ENCODE data around the gene ELMO1.

The ELMO1 gene

DNA sequence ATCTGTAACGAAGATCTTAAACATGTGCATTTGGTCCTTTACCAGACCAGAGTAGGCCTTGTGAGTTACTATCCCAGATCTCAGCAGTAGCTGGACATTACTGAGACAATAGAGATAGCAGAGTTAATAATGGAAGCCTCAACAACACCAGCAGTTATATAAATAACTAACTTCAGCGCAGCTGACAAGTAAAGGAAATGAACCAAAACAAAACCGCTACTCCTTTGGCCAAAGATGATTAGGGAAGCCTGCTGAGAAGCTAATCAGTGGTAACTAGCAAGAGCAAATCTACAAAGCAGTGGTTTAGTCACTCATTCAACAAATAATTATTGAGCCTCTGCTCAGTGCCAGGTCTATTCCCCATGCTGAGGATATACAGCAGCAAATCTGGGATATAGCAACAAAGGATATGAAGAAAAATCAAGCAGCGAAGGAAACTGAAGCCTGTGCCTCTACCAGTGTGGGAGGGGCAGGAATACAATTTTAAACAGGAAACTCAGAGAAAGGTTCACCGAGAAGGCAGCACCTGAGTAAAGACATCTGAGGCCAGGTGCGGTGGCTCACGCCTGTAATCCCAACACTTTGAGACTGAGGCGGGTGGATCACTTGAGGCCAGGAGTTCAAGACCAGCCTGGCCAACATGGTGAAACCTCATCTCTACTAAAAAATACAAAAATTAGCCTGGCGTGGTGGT, 103.6 kb downstream of the ELMO1 start:
- no peak for DNase-seq

DNA sequence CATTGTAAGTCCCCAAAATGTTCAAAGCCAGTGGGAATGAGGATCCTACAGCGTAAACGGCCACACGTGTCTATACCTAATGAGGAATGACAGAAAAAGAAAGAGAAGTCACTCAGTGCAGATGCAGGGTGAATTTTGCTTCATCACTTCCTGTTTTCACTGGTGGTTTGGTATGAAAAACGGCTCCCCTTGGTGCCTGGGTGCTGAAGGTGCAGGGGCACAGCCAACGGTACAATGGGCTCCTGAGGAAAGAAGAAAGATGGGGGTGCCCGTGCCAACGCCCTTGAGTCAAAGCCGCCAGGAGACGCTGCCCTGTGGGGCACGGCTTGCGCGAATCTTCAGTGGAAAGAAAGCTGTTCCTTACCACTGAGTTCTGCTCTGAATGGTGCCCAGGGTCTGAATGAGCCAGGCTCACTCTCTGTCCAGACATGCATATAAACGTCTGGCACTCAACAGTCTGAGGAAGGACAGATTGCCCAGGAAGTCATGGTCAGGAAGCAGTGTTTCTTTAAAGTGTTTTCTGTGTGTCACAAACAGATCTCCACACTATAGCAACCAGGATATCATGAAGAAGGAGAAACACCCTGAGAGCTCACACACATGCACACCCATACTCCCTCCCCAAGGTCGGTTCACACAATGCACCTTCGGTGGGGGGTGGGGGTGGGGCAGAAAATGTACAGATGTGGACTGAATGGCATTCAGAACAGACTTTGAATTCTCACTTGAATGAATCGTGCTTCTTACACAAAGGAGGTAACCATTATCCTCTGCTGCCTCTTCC, 105.8 kb downstream of the ELMO1 start:
- no peak for DNase-seq

DNA sequence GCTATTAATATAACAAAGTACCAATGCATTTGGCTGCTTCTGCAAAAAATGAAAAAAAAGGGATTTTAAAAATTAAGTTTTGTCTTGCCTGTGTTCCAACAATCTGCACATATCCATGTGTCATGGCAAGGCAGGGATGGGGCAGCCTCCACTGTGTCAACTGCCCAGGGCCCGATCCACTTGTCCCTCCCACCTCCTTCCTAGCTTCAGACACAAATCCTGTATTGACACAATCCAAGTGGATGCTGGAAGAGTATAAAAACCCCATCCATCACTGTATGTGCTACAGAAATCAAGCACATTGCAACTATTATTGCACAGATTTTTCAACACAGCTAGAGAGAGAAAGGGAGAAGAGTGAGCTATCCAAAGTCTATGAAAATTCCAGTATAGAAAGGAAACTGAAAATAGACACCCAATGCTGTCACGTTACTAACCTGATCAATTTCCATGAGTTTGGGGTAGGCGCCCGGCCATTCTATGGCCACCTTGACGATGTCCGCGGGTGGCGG, 106.4 kb downstream of the ELMO1 start:
- no peak for DNase-seq

DNA sequence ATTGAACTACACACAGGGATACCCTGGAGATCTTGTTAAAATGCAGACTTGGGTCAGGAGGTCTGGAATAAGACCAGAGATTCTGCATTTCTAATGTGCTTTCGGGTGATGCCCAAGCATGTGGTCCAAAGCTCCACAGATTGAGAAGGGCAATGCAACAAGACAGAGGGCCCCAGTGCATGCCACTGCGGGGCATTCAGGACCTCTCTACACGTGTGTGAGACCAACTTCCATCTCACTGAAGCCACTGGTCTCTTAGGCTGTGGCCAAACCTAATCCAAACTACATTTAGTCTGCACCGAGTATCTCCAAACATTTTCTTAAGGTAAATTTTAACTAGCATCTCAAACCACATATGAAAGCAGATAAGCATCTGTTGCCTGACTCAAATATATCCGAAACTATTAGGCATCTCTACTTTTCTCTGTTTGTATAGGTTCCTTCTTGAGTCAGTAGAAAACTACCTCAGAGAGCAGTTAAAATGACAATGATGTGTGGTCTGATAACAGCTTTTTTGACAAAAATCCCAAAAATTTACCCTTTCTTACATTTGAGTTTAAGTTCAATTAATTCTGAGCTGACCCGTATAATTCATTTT, 107.5 kb downstream of the ELMO1 start:
- no peak for DNase-seq

DNA sequence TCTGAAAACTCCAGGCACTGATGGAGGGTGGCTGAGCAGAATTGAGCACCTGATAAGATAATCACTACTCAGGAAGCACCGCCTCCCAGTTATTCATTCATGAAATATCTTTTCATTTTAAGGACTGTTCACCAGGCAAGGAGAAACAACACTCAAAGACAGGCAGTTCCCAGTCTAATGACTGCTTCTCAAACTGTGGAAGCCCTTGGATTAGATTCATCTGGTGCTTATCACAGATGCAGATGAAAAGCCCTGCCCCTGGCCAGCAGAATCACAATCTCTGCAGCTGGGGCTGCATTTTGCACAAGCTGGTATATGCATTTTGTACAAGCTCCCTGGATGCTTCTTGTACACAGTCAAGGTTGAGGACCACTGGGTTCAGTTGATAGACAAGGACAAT, 109.7 kb downstream of the ELMO1 start:
- DNase-seq, result no peak

DNA sequence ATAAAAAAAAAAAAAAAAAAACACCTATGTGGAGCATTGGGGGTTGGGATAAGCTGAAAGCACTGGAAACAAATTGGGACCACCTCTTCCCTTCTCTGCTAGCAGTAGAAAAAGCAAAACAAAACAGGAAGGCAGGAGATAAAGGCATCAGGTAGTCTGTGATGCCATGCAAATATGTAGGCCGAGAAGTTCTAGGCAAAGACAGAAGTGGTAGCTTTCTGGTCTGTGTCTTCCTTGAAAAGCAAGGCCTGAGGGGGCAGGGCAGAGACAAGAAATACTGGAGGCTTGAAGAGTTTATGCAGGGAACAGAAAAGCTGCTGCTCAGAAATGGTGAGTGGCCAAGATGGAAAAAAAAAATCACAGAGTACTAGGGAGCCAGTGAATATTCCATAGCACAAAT, 111.1 kb downstream of the ELMO1 start:
- DNase-seq, result no peak

DNA sequence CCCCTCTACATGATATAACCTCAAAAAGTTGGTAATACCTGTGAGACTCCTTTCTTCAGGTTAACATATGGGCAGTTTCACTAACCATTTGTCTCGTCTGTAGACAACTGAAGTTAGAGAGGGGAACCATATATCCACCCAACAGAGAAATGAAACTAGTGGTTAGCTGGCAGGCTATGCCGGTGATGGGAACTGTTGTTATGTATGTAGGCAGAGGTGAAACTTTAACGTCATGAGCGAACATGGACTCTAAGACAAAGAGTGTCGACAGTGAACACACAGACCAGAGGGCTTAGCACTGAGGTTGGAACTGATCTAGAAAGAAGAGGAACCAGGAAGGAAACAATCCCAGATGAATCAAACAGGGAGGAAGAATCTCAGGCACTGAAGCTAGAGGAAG, 112.4 kb downstream of the ELMO1 start:
- DNase-seq, result no peak

DNA sequence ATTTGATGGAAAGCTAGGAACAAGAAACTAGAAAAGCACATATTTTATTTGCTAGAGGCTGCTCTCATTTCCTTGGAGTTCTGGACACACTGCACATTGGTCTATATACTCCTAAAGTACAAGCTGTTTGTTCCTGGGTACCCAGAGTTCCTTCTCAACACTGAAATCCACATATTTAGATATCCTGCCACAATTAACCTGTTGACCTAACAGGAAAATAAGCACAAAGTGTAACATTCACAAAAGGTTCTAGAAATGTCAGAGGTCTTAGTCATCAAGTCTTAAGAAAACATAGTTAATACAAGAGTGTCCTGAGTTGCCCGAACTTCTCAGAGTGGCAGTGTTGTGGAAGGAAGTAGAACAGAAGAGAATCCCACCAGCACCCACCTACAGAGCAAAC, 115.6 kb downstream of the ELMO1 start:
- no peak for DNase-seq

DNA sequence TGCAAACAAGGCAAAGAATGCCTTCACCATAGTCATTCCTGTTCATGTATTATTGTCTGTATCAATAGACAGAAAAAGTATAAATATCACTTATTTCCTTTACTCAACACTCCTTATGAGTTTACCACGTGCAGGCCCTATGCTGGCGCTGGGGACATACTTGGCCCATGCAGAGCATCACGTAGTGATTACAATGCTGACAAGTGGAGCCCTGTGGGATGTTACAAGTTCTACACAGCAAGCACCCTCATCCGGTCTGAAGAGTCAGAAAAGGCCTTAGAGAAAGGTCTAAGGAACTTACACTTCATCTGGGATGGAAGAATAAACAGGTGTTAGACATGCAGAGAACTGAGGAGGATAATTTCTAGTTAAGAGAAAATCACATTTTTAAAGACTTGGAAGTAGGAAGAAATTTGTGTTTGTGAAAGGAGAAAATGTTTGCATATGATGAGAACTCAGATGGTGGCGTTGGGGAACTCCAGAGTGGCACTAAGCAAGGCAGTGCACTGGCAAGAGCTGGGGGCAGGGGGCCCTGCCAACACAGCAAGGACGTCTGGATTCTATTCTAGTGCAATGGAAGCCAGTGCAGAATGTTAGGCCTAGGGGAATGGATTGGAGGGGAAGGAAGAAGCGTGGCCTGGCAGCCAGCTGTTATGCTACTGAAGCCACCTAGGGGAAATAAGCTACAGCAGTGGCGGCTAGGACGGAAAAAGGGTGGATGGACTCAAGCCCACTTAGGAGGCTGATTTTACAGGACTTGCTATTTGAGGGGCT, 116.2 kb downstream of the ELMO1 start:
- no peak for DNase-seq

DNA sequence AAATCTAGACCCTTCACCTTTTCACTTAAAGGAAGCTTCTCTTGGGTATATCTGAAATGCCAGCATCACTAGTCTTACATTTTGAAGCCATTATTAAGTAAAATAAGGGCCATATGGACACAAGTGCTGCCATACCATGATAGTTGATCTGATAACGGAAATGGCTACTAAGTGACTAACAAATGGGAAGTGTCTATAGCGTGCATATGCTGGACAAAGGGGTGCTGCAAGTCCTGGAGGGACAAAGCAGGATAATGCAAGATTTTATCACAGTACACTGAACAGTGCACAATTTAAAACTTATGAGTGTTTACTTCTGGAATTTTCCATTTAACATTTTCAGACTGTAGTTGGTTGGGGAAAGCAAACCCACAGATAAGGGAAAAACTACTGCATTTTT, 117.9 kb downstream of the ELMO1 start:
- no peak for DNase-seq

DNA sequence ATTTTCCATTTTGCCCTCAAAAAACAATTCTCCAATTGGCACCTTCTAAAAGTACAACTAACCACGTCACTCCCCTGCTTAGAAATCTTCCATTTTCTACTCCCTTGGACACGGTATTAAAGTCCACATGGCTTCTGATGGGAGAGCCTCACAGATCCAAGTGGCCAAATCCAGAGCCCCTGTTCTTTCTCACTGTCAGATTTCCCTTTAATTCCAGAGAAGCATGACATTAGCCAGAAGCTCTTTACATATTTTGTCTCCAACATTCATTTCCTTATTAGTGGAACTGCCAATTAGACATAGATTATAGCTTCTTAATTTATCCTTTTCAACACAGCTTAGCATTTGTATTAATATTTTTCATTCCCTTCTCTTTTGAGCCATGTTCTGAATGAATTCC, 118.7 kb downstream of the ELMO1 start:
- DNase-seq, result no peak

DNA sequence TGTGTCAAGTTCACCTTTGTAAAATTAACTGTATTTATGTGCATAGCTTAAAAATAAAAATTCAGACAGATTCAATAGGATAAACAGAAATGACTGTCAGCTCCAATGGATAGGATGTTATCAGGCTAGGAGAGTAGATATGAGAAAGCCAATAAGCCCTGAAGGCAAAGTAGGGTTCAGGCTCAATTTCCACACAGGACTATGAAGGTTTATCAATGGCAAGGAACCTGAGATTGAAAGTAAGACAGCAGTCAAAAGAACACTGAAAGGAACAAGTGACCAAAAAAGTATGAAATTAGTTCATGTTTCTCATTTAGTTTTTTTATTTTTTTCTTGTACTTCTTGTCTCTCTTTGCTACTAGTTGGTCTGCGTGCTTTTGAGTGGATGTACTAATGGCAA, 121.4 kb downstream of the ELMO1 start:
- DNase-seq, result no peak

DNA sequence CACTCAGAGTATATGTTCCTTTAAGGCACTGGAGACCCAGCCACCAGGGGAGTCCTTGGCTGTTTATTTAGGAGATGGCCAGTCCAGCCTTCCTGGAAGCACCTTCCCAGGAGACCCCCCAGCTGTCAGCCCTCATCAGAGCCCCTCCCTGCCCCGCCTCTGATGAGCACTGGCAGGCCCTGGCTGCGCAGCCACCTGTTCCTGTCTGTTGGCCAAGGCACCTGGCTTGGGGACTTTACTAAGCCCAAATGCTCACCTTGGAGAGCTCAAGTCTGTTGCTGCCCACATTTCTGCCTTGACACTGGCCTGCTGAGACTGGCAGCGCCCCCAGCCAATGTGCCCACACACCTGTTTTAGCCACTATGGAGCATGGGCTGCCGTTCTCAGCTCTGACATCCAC, 124.7 kb downstream of the ELMO1 start:
- no peak for DNase-seq

DNA sequence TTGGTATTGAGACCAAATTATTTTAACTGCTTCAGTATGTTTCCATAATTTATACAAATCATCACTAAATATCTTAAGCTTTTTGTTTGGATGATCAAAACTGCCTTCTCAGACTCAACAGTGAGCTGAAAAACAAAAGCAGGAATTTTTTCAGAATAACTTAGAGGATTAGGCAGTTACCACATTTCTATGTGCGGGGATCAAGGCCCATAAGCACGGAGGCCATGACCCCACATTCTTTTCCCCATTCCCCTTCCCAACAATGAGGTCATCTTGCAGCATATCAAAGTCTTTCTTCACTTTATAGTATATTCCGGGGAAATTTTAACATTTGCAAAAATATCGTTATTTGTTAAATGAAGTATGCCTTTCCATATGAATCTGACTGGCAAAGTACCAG, 125.8 kb downstream of the ELMO1 start:
- DNase-seq, result no peak

DNA sequence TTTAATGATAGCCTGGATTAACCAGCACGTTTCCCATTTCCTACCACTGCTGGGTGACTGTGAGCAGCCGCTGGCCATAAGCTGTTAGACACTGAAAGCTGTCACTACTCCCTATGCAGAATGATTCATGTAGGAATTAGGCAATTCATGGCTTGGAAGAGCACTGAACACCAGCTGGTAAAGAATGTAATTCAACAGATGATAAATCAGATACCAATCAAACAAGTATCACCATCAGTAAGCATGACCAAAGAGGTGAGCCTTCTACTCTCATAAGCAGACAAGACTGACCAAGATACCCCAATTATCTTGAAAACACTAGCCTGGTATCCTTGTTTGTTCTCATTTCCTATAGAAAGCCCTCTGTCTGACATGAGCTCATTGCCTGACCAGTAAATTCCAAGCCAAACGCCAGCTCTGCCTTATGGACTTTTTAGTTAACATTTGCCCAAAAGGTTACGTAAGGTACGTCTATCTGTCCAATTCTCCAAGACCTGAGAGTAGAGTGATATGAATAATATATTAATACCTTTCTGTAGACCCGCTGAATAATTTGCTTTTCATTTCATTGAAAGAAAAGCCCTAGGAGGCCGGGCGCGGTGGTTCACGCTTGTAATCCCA, 127.7 kb downstream of the ELMO1 start:
- DNase-seq, result no peak

DNA sequence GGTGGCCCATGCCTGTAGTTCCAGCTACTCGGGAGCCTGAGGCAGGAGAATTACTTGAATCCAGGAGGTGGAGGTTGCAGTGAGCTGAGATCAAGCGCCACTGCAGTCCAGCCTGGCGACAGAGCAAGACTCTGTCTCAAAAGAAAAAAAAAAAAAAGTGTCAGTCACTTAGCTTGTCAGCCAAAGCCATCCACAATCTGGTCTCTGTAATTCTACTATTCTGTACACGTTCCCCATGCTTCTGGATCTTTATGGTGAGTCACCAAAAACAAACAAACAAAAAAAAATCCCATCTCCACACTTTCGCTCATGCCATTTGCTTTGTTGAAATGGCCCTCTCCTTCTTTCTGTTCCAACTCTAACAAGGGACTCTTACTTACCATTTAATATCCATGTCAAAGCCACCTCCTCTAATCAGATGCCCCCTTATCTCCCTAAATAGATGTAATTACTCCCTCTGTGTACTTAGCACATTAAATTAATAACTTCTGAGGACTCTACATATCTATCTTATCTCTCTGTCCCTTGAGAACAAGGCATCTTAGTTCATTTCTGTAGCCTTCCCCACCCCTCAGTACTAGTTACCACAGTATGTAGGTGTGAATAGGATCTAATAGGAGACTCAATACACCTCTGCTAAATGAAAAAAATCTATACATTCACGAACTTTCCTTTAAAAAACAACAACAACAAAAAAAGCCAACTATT, 128.4 kb downstream of the ELMO1 start:
- DNase-seq, result no peak

DNA sequence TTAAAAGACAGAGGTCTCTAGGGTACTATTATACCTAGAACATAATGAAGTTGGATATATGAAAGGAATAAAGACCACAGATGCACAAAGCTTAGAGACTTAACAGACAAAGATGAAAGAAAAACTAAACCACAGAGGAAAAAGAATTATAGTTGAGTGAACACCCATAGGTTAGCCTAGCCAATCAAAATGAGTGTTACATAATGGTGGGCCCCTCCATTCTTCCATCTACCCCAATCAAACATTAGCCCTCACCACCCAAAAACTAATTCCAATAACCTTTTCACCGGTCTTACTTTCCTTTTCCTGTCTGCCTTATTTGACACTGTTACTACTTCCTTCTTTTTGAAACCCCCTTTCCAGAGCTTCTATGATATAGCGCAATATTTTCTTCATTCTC, 130.1 kb downstream of the ELMO1 start:
- no peak for DNase-seq

DNA sequence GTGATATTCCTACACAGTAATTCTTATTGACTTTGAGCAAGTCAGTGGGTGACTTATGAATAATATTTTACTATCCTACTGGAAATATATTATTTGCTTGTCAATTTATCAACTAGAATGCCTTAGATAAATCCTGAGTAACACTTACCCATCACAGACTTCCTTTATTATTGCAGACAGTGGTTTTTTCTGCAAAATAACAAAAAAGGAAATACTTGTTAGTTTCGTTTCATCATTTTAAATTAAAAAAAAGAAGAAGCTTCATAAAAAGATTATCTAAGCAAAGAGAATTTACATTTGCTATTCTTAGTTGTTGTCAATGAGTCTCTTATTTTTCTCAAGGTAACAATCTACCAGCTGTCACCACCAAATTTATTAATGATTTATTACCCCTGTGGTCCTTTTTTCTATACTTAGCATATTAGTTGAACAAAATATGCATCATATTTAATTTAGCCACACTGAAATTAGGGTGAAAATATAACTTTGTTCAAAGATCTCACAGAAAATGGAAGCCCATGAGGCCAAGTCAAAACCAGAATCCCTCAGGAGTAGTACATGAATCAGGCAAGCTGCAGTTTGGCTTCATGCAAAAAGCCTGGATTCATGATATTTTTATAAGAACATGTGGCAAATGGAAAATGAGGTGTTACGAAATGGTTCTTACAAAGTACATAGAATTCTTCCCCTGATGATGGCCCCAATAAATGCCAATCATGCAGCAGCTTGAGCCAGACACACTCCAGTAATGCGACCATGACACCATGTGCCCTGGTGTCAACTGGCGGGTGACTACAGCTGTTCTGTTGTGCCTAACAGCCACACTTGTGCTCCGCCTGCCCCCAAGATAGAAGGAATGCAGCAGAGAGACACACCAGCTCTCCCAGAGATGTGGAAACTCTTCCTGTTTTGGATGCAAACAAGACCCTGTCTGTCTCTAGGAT, 132.6 kb downstream of the ELMO1 start:
- no peak for DNase-seq

DNA sequence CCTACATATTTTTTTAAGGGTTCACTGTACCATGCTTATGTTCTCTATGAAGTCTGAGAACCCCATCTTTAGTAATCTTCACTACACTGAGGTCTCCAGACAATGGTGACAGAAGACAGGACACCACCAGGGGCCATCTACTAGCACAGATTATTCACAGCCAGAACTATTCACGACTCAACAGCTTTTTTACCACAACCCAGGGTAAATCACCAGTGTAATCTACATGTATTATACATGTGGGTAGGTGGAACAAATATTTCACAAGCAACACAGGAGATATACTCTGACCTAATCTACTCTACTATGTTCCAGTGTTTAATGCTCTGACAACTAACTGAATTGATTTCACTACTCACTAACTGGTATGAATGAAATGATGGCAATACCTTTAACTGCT, 136.1 kb downstream of the ELMO1 start:
- DNase-seq, result no peak

DNA sequence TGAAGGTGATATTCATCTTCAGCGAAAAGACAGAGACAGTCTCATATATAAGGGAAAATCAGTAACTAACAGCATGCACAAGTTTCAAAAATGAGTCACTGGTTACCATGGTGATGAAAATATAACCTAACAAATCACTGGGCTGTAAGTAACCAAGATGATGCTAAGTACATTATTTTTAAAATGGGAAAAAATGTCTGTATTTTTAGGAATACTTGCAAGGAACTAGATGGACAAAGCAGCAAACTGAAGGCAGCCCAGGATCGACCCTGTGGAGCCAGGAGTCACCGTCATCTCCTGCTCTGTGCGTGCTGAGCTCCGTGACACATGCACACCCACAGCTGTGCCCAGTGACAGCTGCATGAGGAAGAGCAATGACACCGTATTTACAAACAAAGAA, 137.3 kb downstream of the ELMO1 start:
- no peak for DNase-seq

All from right kidney (tissue), 1 donor.